ENCODE results near the gene CFAP77.

Gene CFAP77

GRCh38 chr9:132546148-132547051 lies 136.4 kb downstream of the CFAP77 start (continued):
- TF ChIP-seq ZNF391 (tag by site-specific recombination; IDR thresholded peaks at IDR 0.05; ENCODE audit: borderline replicate concordance, low read depth) (no peak), ZSCAN5A (tag by site-specific recombination; IDR thresholded peaks at IDR 0.05) (no peak), ZNF26 (tag by site-specific recombination; IDR thresholded peaks at IDR 0.05) (no peak), ZNF544 (tag by site-specific recombination; IDR thresholded peaks at IDR 0.05) (no peak), ZNF211 (tag by site-specific recombination; IDR thresholded peaks at IDR 0.05; ENCODE audit: low read depth) (no peak), ZNF433 (tag by site-specific recombination; IDR thresholded peaks at IDR 0.05; ENCODE audit: low read depth) (no peak), AEBP2 (tag by site-specific recombination; IDR thresholded peaks at IDR 0.05; ENCODE audit: borderline replicate concordance) (no peak), ZNF311 (tag by site-specific recombination; IDR thresholded peaks at IDR 0.05; ENCODE audit: borderline replicate concordance) (no peak), ZNF221 (tag by site-specific recombination; IDR thresholded peaks at IDR 0.05; ENCODE audit: borderline replicate concordance) (no peak), ZIC2 (tag by site-specific recombination; IDR thresholded peaks at IDR 0.05) (peak; percentile 67), ZNF266 (tag by site-specific recombination; IDR thresholded peaks at IDR 0.05; ENCODE audit: low read depth) (no peak), ZFP37 (tag by site-specific recombination; IDR thresholded peaks at IDR 0.05) (no peak), SALL2 (tag by site-specific recombination; IDR thresholded peaks at IDR 0.05; ENCODE audit: borderline replicate concordance) (no peak), REST (tag by site-specific recombination; IDR thresholded peaks at IDR 0.05) (peak; percentile 65; the same call in 1 of the 2 replicates), ZNF843 (tag by site-specific recombination; IDR thresholded peaks at IDR 0.05) (no peak), ZNF654 (tag by site-specific recombination; IDR thresholded peaks at IDR 0.05; ENCODE audit: low read depth) (no peak), ZNF629 (tag by site-specific recombination; IDR thresholded peaks at IDR 0.05) (0 out of 2 replicates have a peak, but pooled peaks have one; percentile 9), ZNF426 (tag by site-specific recombination; IDR thresholded peaks at IDR 0.05) (no peak), KLF10 (tag by site-specific recombination; IDR thresholded peaks at IDR 0.05) (no peak), ZNF112 (tag by site-specific recombination; IDR thresholded peaks at IDR 0.05) (no peak), FEZF1 (tag by site-specific recombination; IDR thresholded peaks at IDR 0.05) (no peak), ZNF76 (tag by site-specific recombination; IDR thresholded peaks at IDR 0.05; ENCODE audit: borderline replicate concordance, low read depth) (no peak), ZNF202 (tag by site-specific recombination; IDR thresholded peaks at IDR 0.05; ENCODE audit: borderline replicate concordance) (no peak), GLIS2 (tag by site-specific recombination; IDR thresholded peaks at IDR 0.05) (peak; percentile 81), ZNF350 (tag by site-specific recombination; IDR thresholded peaks at IDR 0.05) (no peak), ZSCAN23 (tag by site-specific recombination; IDR thresholded peaks at IDR 0.05) (no peak), ZBTB21 (tag by site-specific recombination; IDR thresholded peaks at IDR 0.05) (no peak), PRDM4 (tag by site-specific recombination; IDR thresholded peaks at IDR 0.05) (no peak)
